SHP77 (cell line): ENCODE measurements around the gene POU6F2.
"Not testable (repeated sequence)": the region's sequence is repeated elsewhere in the genome, so short reads cannot be mapped to it uniquely, and the experiment has no call there.

Experiments
- DNase-seq, 2 experiments: peaks; one replicate each; lab custom pipeline; 2025; lab: John Stamatoyannopoulos, UW

Gene POU6F2

GRCh38 chr7:39355664-39356063, 378.0 kb downstream of the POU6F2 start:
- DNase-seq, result no peak

GRCh38 chr7:39356172-39356925, 378.6 kb downstream of the POU6F2 start:
- no peak for DNase-seq

- no peak for DNase-seq
Measured at GRCh38 chr7:39357648-39358047, 379.9 kb downstream of the POU6F2 start.

- DNase-seq, result no peak
Measured at GRCh38 chr7:39360038-39360437, 382.3 kb downstream of the POU6F2 start.

- DNase-seq, result no peak
Measured at GRCh38 chr7:39360766-39361165, 383.1 kb downstream of the POU6F2 start.

GRCh38 chr7:39365751-39366295, 388.1 kb downstream of the POU6F2 start:
- no peak for DNase-seq

- no peak for DNase-seq
Measured at GRCh38 chr7:39367451-39367850, 389.7 kb downstream of the POU6F2 start.

- no peak for DNase-seq
Measured at GRCh38 chr7:39367943-39368342, 390.2 kb downstream of the POU6F2 start.

- no peak for DNase-seq
Measured at GRCh38 chr7:39372383-39372782, 394.7 kb downstream of the POU6F2 start.

- no peak for DNase-seq
Measured at GRCh38 chr7:39374436-39375040, 396.8 kb downstream of the POU6F2 start.

GRCh38 chr7:39375047-39375873, 397.6 kb downstream of the POU6F2 start:
- DNase-seq, result no peak

GRCh38 chr7:39375874-39376190, 398.1 kb downstream of the POU6F2 start:
- DNase-seq, result no peak

GRCh38 chr7:39376881-39377280, 399.2 kb downstream of the POU6F2 start:
- DNase-seq, result not testable (repeated sequence)

GRCh38 chr7:39379416-39379815, 401.7 kb downstream of the POU6F2 start:
- DNase-seq, result no peak

- no peak for DNase-seq
Measured at GRCh38 chr7:39383136-39383535, 405.4 kb downstream of the POU6F2 start.

GRCh38 chr7:39384386-39384785, 406.7 kb downstream of the POU6F2 start:
- no peak for DNase-seq

GRCh38 chr7:39386718-39387117, 409.0 kb downstream of the POU6F2 start:
- no peak for DNase-seq

- DNase-seq, result no peak
Measured at GRCh38 chr7:39392151-39392550, 414.4 kb downstream of the POU6F2 start.

- DNase-seq, result peak in 1 of 2 experiments; percentile 5
Measured at GRCh38 chr7:39394105-39394680, 416.5 kb downstream of the POU6F2 start.

- no peak for DNase-seq
Measured at GRCh38 chr7:39399458-39399857, 421.7 kb downstream of the POU6F2 start.

GRCh38 chr7:39399986-39400385, 422.3 kb downstream of the POU6F2 start:
- no peak for DNase-seq

GRCh38 chr7:39400836-39401235, 423.1 kb downstream of the POU6F2 start:
- no peak for DNase-seq
